HG03175 (cell line): ENCODE measurements around the gene CMTM7.
"Not testable (repeated sequence)": the region's sequence is repeated elsewhere in the genome, so short reads cannot be mapped to it uniquely, and the experiment has no call there.

Experiments
- ATAC-seq: cut with Tn5 transposase; IDR thresholded peaks from one replicate; pipeline ENCODE4 v1.9.1; 2021; ENCODE audit warnings: mild to moderate bottlenecking, moderate library complexity; ENCODE audit not compliant: unreplicated experiment

Gene CMTM7

DNA sequence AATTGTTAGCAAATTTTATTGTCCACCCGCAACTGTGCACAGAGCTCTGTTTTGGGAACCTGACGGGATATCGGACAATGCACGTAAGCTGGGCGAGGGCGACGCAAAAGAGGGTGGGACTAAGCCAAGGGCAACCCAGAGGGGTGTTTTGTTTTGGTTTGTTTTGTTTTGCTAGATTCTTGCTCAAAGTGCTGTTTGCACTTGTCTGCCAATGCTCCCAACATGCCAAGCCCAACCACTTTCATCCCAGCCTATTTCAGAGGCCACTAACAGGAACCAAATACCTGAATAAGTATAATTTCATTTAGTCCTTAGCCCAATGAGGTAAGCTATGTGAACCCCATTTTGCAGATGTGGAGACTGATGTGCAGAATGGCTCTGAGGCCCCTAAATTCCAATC, 9.7 kb upstream of the CMTM7 start:
- ATAC-seq, result no peak

DNA sequence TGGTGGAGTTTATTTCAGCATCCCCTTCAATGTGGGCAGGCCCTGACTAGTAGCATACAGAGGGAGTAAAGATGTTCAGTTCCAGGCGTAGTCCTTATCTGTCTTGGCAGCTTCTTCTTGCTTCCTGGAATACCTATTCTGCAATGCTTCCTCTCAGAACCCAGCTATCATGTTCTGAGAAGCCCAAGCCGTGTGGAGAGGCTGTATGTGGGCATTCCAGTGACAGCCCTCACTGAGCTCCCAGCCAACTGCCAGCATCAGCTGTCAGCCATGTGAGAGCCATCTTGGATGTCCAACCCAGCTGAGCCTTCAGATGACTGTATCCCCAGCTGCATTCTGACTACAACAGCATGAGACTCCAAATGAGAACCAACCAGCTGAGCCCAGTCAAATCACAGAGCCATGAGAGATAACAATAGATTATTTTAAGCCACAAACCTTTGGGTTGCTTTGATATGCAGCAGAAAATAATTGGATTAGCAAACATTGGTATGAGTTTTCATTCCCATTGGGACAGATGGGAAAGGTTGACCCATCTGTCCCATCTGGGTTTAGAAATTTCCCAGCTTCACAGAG, 8.4 kb upstream of the CMTM7 start:
- ATAC-seq, result no peak

GRCh38 chr3:32384938-32385337, 6.7 kb upstream of the CMTM7 start:
- ATAC-seq, result no peak

GRCh38 chr3:32387512-32387911, 4.1 kb upstream of the CMTM7 start:
- no peak for ATAC-seq

GRCh38 chr3:32389577-32389976, 2.1 kb upstream of the CMTM7 start:
- ATAC-seq, result not testable (repeated sequence)

DNA sequence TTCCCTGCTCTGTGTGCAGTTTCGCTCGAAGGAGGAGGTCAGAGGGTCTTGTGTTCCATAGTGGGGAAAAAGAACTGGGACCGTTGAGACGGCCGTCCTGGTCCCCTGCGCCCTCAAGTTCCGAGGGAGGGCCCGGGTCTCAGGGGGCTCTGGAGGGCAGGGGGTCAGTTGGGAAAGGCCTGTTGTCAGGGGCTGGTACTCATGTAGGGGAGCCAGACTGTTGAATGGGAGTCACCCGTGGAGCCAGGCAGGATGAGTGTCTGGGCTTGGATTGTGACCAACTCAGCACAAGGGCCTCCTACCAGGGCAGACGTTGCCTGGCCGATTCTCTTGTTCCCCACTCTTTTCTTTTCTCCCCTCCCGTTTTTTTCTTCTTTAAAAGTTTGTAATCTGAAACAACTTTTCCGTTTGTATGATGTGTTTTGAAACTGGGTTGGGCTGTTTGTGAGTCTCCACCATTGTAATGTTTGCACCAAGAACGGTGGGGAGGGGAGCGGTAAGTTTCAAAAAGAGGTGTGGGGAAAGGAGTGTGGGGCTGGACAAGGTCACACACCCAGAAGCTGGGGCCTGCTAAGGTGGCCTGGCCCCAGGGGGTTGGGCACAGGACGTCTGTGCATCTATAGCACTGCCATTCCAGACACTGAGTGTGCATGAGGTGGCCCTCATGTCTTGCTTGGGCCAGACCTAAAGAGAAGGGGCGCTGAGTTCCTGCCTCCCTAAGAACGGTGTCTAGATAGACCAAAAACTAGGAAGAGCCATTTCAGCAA, 1.1 kb downstream of the CMTM7 start:
- no peak for ATAC-seq

- ATAC-seq, result no peak
Observed at GRCh38 chr3:32395496-32395895, 3.8 kb downstream of the CMTM7 start.

DNA sequence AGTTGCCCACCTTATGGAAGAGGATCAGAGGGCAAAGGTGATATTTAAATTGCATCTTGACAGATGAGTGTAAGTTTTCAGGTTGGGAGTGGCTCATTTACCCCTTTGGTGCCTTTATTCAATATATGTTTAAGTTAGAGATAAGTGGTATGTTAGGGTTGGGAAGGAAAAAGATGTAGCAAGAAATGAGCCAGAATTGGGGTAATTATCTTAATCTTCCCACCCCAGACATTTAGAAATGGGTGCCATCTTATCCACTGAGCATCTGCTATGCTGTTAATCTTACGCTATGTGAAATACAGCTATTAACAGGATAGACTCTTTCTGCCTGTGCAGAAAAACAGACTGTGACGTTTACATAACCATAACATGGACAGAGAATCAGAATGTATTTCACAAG, 6.3 kb downstream of the CMTM7 start:
- ATAC-seq, result no peak

DNA sequence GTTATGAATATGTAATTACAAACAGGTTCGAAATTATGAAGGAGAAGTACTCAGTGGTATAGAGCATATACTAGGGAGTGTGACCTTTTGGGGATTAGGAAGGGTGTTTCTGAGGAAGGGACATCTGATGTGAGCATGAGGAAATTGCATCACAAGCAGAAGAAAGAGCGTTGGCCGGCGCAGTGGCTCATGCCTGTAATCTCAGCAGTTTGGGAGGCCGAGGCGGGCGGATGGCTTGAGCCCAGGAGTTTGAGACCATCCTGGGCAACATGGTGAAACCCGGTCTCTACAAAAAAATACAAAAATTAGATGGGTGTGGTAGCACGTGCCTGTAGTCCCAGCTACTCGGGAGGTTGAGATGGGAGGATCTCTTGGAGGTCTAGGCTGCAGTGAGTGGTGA, 6.9 kb downstream of the CMTM7 start:
- no peak for ATAC-seq

- ATAC-seq, result no peak
Observed at GRCh38 chr3:32399030-32399620, 7.5 kb downstream of the CMTM7 start.

- ATAC-seq, result peak; percentile 8
Observed at GRCh38 chr3:32401126-32401525, 9.5 kb downstream of the CMTM7 start.

DNA sequence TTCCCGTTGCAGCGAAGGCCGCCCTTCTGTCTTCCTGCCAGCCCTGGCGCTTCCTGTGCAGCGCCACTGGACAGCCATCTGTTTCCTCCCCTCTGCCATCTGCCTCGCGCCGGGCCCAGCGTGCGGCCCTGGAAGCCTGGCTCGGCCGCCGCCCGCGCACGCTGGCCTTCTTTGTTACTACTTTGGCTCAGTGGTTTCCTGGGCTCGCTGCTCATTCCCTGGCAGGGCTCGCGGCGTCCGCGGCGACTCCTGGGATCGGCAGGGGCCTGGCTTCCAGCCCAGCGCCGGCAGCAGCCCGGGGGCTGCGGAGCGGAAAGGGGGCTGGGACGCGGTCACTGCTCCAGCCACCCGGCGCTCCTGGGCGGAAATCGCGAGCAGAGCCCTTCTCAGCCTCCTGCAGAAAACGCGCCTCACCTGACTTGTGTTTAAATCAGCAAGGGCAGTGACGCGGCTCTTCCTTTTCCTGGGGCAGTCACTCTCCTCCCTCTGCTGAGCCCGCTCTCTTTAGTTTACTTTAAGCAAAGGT, 10.0 kb downstream of the CMTM7 start:
- ATAC-seq, result peak; percentile 68

DNA sequence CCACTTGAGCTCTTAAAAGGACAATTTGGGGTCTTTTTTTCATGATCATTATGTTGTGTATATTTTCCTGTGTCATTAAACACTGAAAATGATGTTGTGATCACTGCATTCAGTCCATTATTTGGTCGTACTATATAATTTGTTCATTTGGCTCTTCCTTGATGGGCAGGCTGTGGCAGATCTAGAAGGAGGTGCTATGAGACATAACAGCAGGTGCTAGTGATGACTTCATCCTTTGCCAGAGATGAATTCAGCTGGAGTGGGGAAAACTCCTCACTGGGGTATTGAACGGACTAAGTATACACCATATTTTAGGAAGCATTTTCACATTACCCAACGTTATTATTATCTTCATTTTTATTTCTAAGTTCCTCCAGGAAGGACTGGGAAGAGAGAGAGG, 12.0 kb downstream of the CMTM7 start:
- no peak for ATAC-seq

GRCh38 chr3:32404714-32405113, 13.1 kb downstream of the CMTM7 start:
- ATAC-seq, result no peak

- no peak for ATAC-seq
Observed at GRCh38 chr3:32405155-32405554, 13.5 kb downstream of the CMTM7 start.

GRCh38 chr3:32405711-32406323, 14.2 kb downstream of the CMTM7 start:
- no peak for ATAC-seq

GRCh38 chr3:32406486-32407408, 15.1 kb downstream of the CMTM7 start:
- no peak for ATAC-seq

DNA sequence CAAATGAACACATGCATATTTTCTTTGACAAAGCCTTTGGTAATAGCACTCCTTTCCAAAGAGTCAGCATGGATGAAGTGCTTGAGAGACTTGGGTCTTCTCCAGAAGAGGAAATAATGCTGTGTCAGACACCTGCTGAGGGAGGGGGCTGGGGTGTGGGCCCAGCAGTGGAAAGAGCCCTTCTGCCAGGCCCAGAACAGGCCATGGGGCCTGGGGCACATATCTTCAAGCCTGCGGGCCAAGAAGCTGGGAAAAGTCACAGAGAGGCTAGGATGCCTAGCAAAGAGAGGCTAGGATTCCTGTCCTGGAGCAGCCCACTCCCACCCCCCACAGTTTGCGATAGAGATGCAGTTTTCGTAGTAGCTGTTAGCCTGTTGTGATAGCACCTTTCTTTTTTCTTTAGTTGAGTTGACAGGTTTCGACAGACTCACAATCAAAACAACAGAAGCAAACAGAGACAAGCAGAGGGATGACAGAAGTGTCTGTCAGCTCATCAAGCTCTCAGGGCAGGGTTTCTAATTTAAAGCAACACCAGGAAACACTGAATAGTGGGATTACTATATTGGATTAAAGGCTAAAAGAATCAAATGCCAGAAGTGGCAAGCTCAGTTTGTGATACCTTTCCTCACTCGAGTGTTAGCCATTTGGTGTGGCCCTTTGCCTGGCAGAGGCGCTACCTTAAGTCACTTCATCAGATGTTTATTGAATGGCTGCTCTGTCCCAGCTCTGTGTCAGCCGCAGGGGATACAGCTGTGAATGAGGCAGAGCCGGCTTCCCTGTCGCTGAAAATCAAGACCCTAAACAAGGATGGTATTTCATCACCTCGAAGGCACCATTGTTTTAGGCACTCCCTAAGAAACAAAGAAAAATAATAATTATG, 19.0 kb downstream of the CMTM7 start:
- ATAC-seq, result no peak

GRCh38 chr3:32411442-32411841, 19.8 kb downstream of the CMTM7 start:
- ATAC-seq, result no peak

DNA sequence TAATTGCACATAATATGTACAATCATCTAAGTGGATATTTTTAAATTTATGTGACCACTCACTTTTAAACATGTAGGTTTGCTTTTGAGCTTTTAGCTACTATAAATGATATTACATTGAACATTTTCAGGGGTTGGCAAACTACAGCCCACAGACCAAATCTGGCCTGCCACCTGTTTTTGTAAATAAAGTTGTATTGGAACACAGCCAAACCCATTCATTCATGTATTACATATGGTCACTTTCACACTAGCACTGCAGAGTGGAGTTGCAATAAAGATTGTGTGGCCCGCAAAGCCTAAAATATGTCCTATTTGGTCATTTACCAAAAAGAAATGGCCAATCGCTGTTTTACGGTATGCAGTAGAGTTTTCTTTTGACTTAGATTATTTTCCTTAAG, 21.2 kb downstream of the CMTM7 start:
- ATAC-seq, result no peak
